ENCODE results near the gene SLC27A4.

DNA sequence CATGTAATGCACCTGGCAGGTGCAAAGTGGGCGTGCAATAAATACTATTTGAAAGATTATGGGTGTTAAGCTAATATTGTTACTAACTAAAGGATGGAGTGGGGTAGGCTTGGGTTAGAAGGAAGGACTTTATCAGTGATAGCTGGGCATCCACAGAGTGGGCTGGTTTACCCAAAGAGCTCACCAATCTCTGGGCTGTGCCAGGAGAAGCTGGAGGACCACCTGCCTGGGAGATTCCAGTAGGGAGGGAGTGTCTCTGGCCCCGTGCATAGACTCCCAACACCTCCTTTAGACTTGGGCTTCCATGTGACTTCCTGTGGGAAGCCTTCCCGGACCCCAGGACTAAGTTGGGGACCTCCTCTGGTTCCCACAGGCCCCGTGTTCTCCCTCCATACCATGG is 25.2 kb downstream of the SLC27A4 start:
- no peak for TF ChIP-seq GATA2 (IDR thresholded peaks at IDR 0.05; ENCODE audit: low read depth, low read length)
- TF ChIP-seq GATA3 (IDR thresholded peaks at IDR 0.05; ENCODE audit: low read depth, low read length) = no peak

Measured in SH-SY5Y (cell line).